GM12878 (cell line): ENCODE results near the gene STAB2. TPM values are rescaled to one million over a fixed set of nuclear protein-coding genes. Genes with fewer than 3 reads are reported as not detected.

Experiments used
- ATAC-seq: fragments of 200-7000 bp; cut with Tn5 transposase; 3 replicates; pipeline ENCODE4 v1.9.1; 2020; ENCODE audit warnings: mild to moderate bottlenecking, moderate library complexity
- BruUV-seq: library from RNA; stranded (reverse); fragments of 400-500 nt; replicated peaks from 2 replicates; lab custom pipeline; 2021; lab: Mats Ljungman, UMichigan
- CTCF ChIA-PET: fragments of 300-600 bp; sonication (Branson Sonifier 250); formaldehyde crosslinking; extraction: SDS; loops from one replicate; lab custom pipeline; 2021; ENCODE audit warnings: inconsistent platforms; lab: Yijun Ruan, JAX
- POLR2A ChIA-PET: fragments of 350-600 bp; formaldehyde crosslinking; extraction: SDS; loops from one replicate; lab custom pipeline; 2021; ENCODE audit warnings: inconsistent platforms; lab: Charles Lee
- RAD21 ChIA-PET: fragments of 300-600 bp; sonication (Branson Sonifier 250); formaldehyde crosslinking; loops from one replicate; lab custom pipeline; 2023; ENCODE audit warnings: antibody characterized with exemption; ENCODE audit not compliant: unreplicated experiment; lab: Charles Lee
- SMC1A ChIA-PET: fragments of 300-600 bp; sonication (Branson Sonifier 250); formaldehyde crosslinking; loops from one replicate; lab custom pipeline; 2023; ENCODE audit not compliant: unreplicated experiment, uncharacterized antibody; lab: Charles Lee
- DNase-seq: peaks from one replicate; pipeline ENCODE4 v3.0.0-alpha.2; 2011; ENCODE audit warnings: low read depth, low spot score
- FAIRE-seq: peaks from 3 replicates; lab custom pipeline; 2011; peaks lifted over from hg19 to GRCh38; lab: Jason Lieb, UNC
- H2AFZ ChIP-seq: 2 replicates; pipeline ENCODE4 v1.6.0; 2011; ENCODE audit warnings: low read depth, low read length, control low read depth; ENCODE audit not compliant: control insufficient read depth
- H3K27ac ChIP-seq: 2 replicates; pipeline ENCODE4 v1.5.1; 2011; ENCODE audit warnings: control low read depth; ENCODE audit not compliant: control insufficient read depth, insufficient read depth
- H3K27me3 ChIP-seq, 2 experiments: replicated peaks in 1 of 2; 2 replicates each; pipeline versions ENCODE4 v1.6.0 to v1.6.1; 2011; ENCODE audit warnings: low read length in 1 of 2; ENCODE audit not compliant: control insufficient read depth in 2 of 2, insufficient read depth in 2 of 2
- H3K36me3 ChIP-seq, 2 experiments: 2 replicates each; pipeline ENCODE4 v1.5.1; 2011; ENCODE audit warnings: low read length in 1 of 2; ENCODE audit not compliant: control insufficient read depth in 2 of 2, insufficient read depth in 2 of 2
- H3K4me1 ChIP-seq: 2 replicates; pipeline ENCODE4 v1.6.1; 2011; ENCODE audit warnings: mild to moderate bottlenecking, low read length, moderate library complexity, mixed read lengths; ENCODE audit not compliant: control insufficient read depth, insufficient read depth
- H3K4me2 ChIP-seq: 2 replicates; pipeline ENCODE4 v1.6.0; 2011; ENCODE audit warnings: control low read depth; ENCODE audit not compliant: control insufficient read depth, insufficient read depth
- H3K4me3 ChIP-seq: fragments of 200-600 bp; sonication (generic); 2 replicates; pipeline ENCODE4 v1.5.1; 2016
- H3K79me2 ChIP-seq: 2 replicates; pipeline ENCODE4 v1.6.0; 2011; ENCODE audit warnings: low read length; ENCODE audit not compliant: control insufficient read depth, insufficient read depth
- H3K9ac ChIP-seq: 2 replicates; pipeline ENCODE4 v1.8.0; 2011; ENCODE audit warnings: low read length, control low read depth, mixed read lengths; ENCODE audit not compliant: control insufficient read depth, insufficient read depth
- H3K9me3 ChIP-seq: replicated peaks from 3 replicates; pipeline ENCODE4 v1.5.1; 2011; ENCODE audit warnings: mild to moderate bottlenecking, low read length; ENCODE audit not compliant: control insufficient read depth, insufficient read depth
- H4K20me1 ChIP-seq: 2 replicates; pipeline ENCODE4 v1.6.0; 2011; ENCODE audit not compliant: control insufficient read depth, insufficient read depth
- E4F1 ChIP-seq: fragments of 450-650 bp; IDR thresholded peaks from 2 replicates; pipeline ENCODE4 v1.6.1; 2018; ENCODE audit warnings: borderline replicate concordance, mild to moderate bottlenecking; ENCODE audit not compliant: partially characterized antibody
- HDAC2 ChIP-seq: fragments of 200-600 bp; sonication (generic); IDR thresholded peaks from 2 replicates; pipeline ENCODE4 v1.6.1; 2017
- HDAC6 ChIP-seq: fragments of 200-600 bp; sonication (generic); IDR thresholded peaks from one replicate; pipeline ENCODE4 v1.8.0; 2017; ENCODE audit warnings: antibody characterized with exemption; ENCODE audit not compliant: unreplicated experiment
- HDGF ChIP-seq: fragments of 450-650 bp; IDR thresholded peaks from 2 replicates; pipeline ENCODE4 v1.6.1; 2016; ENCODE audit warnings: antibody characterized with exemption
- IRF5 ChIP-seq: fragments of 450-650 bp; IDR thresholded peaks from 2 replicates; pipeline ENCODE4 v1.6.1; 2017; ENCODE audit warnings: borderline replicate concordance
- LARP7 ChIP-seq: fragments of 450-650 bp; IDR thresholded peaks from 2 replicates; pipeline ENCODE4 v1.6.1; 2017; ENCODE audit warnings: mild to moderate bottlenecking
- PRDM15 ChIP-seq: fragments of 450-650 bp; formaldehyde crosslinking; IDR thresholded peaks from 2 replicates; pipeline ENCODE4 v1.4.0; 2020; ENCODE audit warnings: mild to moderate bottlenecking, moderate library complexity
- RAD51 ChIP-seq: fragments of 450-650 bp; IDR thresholded peaks from 2 replicates; pipeline ENCODE4 v1.6.1; 2016; ENCODE audit warnings: moderate library complexity, mild to moderate bottlenecking, inconsistent platforms
- RB1 ChIP-seq: fragments of 450-650 bp; formaldehyde crosslinking; IDR thresholded peaks from 2 replicates; pipeline ENCODE4 v1.6.1; 2017; ENCODE audit warnings: mild to moderate bottlenecking, borderline replicate concordance
- RELA ChIP-seq: fragments of 450-650 bp; IDR thresholded peaks from 2 replicates; pipeline ENCODE4 v1.8.0; 2014; ENCODE audit warnings: borderline replicate concordance; ENCODE audit not compliant: partially characterized antibody
- RELB ChIP-seq: fragments of 450-650 bp; IDR thresholded peaks from 2 replicates; pipeline ENCODE4 v1.6.1; 2017; ENCODE audit warnings: low read depth, mild to moderate bottlenecking, moderate library complexity
- SMAD1 ChIP-seq: fragments of 450-650 bp; IDR thresholded peaks from 2 replicates; pipeline ENCODE4 v1.6.1; 2018; ENCODE audit warnings: mild to moderate bottlenecking, low read depth; ENCODE audit not compliant: partially characterized antibody
- TAF1 ChIP-seq: IDR thresholded peaks from 2 replicates; pipeline ENCODE4 v1.6.1; 2011; ENCODE audit warnings: mild to moderate bottlenecking, low read depth, low read length, borderline replicate concordance
- TBL1XR1 ChIP-seq: IDR thresholded peaks from 2 replicates; pipeline ENCODE4 v1.6.1; 2012; ENCODE audit warnings: low read depth, low read length, improper control_type of control experiment
- WGBS: methylation state at CpG from one replicate; pipeline ENCODE4 v1.1.6; 2016; ENCODE audit warnings: low lambda C conversion rate; ENCODE audit not compliant: insufficient replicate concordance, insufficient coverage; ENCODE audit errors: missing lambda C conversion rate; 5-methylcytosine and 5-hydroxymethylcytosine counted together
- in situ Hi-C: fragments of 300-500 bp; cut with MboI; formaldehyde crosslinking; loops from 9 replicates; pipeline ENCODE4 v1.14.3; 2018; ENCODE audit warnings: mixed read lengths
- intact Hi-C: fragments of 100-400 bp; cut with micrococcal nuclease; formaldehyde crosslinking; loops from one replicate; pipeline ENCODE4 v1.14.2; 2022; ENCODE audit not compliant: unreplicated experiment
- polyA plus RNA-seq, 11 experiments: library from polyadenylated mRNA; depleted of rRNA in 4 of 11; unstranded in 6 of 11; stranded (reverse) in 5 of 11; fragments of >200 nt; fragmentation: Nextera tagmentation in 4 of 11; fragmentation: Illumina TruSeq in 1 of 11; extraction: Ambion mirVana in 4 of 11; extraction: Trizol in 1 of 11; gene quantifications; 1 replicate in 1 of 11; 2 replicates in 10 of 11; pipeline versions ENCODE4 v1.2.1 to v1.2.3, GENCODE V29; 2011 to 2016; ENCODE audit warnings: inconsistent platforms in 2 of 11, missing spikeins in 2 of 11, low read depth in 1 of 11
- total RNA-seq, 4 experiments: library from RNA; depleted of rRNA in 3 of 4; stranded (reverse); fragments of >200 nt in 3 of 4; fragmentation: Illumina TruSeq in 1 of 4; extraction: Trizol in 1 of 4; gene quantifications; 2 replicates each; pipeline versions ENCODE4 v1.2.1 to v1.2.3, GENCODE V29; 2013 to 2021

The STAB2 gene
- total and polyA plus RNA-seq, 10 of the 15 experiments (the other 5 are each of a cell fraction or from before 2014, with no cell fraction given): 0.37 TPM; not detected in 9

GRCh38 chr12:103805655-103806360 is 218.7 kb downstream of the STAB2 start (continued):
- TF ChIP-seq E4F1 (no peak), IRF5 (no peak), HDAC6 (no peak), RB1 (no peak)

- H2AFZ ChIP-seq: no peak overlapping the region
- no peak for ATAC-seq
- CTCF ChIA-PET: no interaction called here
- H3K79me2 ChIP-seq: no peaks in the 10 kb centered on the region
- H4K20me1 ChIP-seq: no peaks in the 10 kb centered on the region
- no peaks in the 10 kb centered on the region for H3K9me3 ChIP-seq
- SMC1A ChIA-PET: interaction anchor here (1.5 kb wide), 1 partner anchor 16 kb away, joined by 3 read pairs; no protein-coding TSS in a partner anchor
- intact Hi-C loops: no loop called here
- no peak for FAIRE-seq
- no TSS peak for BruUV-seq
- RAD21 ChIA-PET: no interaction called here
- H3K4me1 ChIP-seq: no peaks in the 10 kb centered on the region
- H3K36me3 ChIP-seq: peaks cover 0 to 3% of the 10 kb centered on the region in 2 experiments; a peak in 3 of 4 replicates
- H3K27me3 ChIP-seq: no peaks in the 10 kb centered on the region
- in situ Hi-C loops: no loop called here
- no peak overlapping the region for H3K4me2 ChIP-seq
- POLR2A ChIA-PET: no interaction called here
- WGBS: 86% methylated on average over 4 of the region's 4 CpGs
- DNase-seq: no peak
- H3K4me3 ChIP-seq: no peak overlapping the region
- no peak overlapping the region for H3K9ac ChIP-seq
- no peak overlapping the region for H3K27ac ChIP-seq
- TF ChIP-seq TBL1XR1: no peak
- no peak for TF ChIP-seq PRDM15 (CRISPR knock-in tag)
- TF ChIP-seq TAF1: no peak
- TF ChIP-seq LARP7: no peak
- no peak for TF ChIP-seq RAD51
- no peak for TF ChIP-seq HDGF
- no peak for TF ChIP-seq RELB
- TF ChIP-seq SMAD1: no peak
- no peak for TF ChIP-seq RELA
- TF ChIP-seq HDAC2: no peak
Measured at GRCh38 chr12:103806803-103807202, 219.7 kb downstream of the STAB2 start.
